GM12878 (cell line): Measurements from ENCODE around the gene GALNT12. TPM values are rescaled to one million over a fixed set of nuclear protein-coding genes. Genes with fewer than 3 reads are reported as not detected.

ENCODE experiments used
- ATAC-seq: fragments of 200-7000 bp; cut with Tn5 transposase; 3 replicates; pipeline ENCODE4 v1.9.1; 2020; ENCODE audit warnings: mild to moderate bottlenecking, moderate library complexity
- BruUV-seq: library from RNA; stranded (reverse); fragments of 400-500 nt; replicated peaks from 2 replicates; lab custom pipeline; 2021; lab: Mats Ljungman, UMichigan
- CTCF ChIA-PET: fragments of 300-600 bp; sonication (Branson Sonifier 250); formaldehyde crosslinking; extraction: SDS; loops from one replicate; lab custom pipeline; 2021; ENCODE audit warnings: inconsistent platforms; lab: Yijun Ruan, JAX
- POLR2A ChIA-PET: fragments of 350-600 bp; formaldehyde crosslinking; extraction: SDS; loops from one replicate; lab custom pipeline; 2021; ENCODE audit warnings: inconsistent platforms; lab: Charles Lee
- RAD21 ChIA-PET: fragments of 300-600 bp; sonication (Branson Sonifier 250); formaldehyde crosslinking; loops from one replicate; lab custom pipeline; 2023; ENCODE audit warnings: antibody characterized with exemption; ENCODE audit not compliant: unreplicated experiment; lab: Charles Lee
- SMC1A ChIA-PET: fragments of 300-600 bp; sonication (Branson Sonifier 250); formaldehyde crosslinking; loops from one replicate; lab custom pipeline; 2023; ENCODE audit not compliant: unreplicated experiment, uncharacterized antibody; lab: Charles Lee
- DNase-seq: peaks from one replicate; pipeline ENCODE4 v3.0.0-alpha.2; 2011; ENCODE audit warnings: low read depth, low spot score
- FAIRE-seq: peaks from 3 replicates; lab custom pipeline; 2011; peaks lifted over from hg19 to GRCh38; lab: Jason Lieb, UNC
- H2AFZ ChIP-seq: 2 replicates; pipeline ENCODE4 v1.6.0; 2011; ENCODE audit warnings: low read depth, low read length, control low read depth; ENCODE audit not compliant: control insufficient read depth
- H3K27ac ChIP-seq: 2 replicates; pipeline ENCODE4 v1.5.1; 2011; ENCODE audit warnings: control low read depth; ENCODE audit not compliant: control insufficient read depth, insufficient read depth
- H3K27me3 ChIP-seq, 2 experiments: replicated peaks in 1 of 2; 2 replicates each; pipeline versions ENCODE4 v1.6.0 to v1.6.1; 2011; ENCODE audit warnings: low read length in 1 of 2; ENCODE audit not compliant: control insufficient read depth in 2 of 2, insufficient read depth in 2 of 2
- H3K36me3 ChIP-seq, 2 experiments: 2 replicates each; pipeline ENCODE4 v1.5.1; 2011; ENCODE audit warnings: low read length in 1 of 2; ENCODE audit not compliant: control insufficient read depth in 2 of 2, insufficient read depth in 2 of 2
- H3K4me1 ChIP-seq: 2 replicates; pipeline ENCODE4 v1.6.1; 2011; ENCODE audit warnings: mild to moderate bottlenecking, low read length, moderate library complexity, mixed read lengths; ENCODE audit not compliant: control insufficient read depth, insufficient read depth
- H3K4me2 ChIP-seq: 2 replicates; pipeline ENCODE4 v1.6.0; 2011; ENCODE audit warnings: control low read depth; ENCODE audit not compliant: control insufficient read depth, insufficient read depth
- H3K4me3 ChIP-seq: fragments of 200-600 bp; sonication (generic); 2 replicates; pipeline ENCODE4 v1.5.1; 2016
- H3K79me2 ChIP-seq: 2 replicates; pipeline ENCODE4 v1.6.0; 2011; ENCODE audit warnings: low read length; ENCODE audit not compliant: control insufficient read depth, insufficient read depth
- H3K9ac ChIP-seq: 2 replicates; pipeline ENCODE4 v1.8.0; 2011; ENCODE audit warnings: low read length, control low read depth, mixed read lengths; ENCODE audit not compliant: control insufficient read depth, insufficient read depth
- H3K9me3 ChIP-seq: replicated peaks from 3 replicates; pipeline ENCODE4 v1.5.1; 2011; ENCODE audit warnings: mild to moderate bottlenecking, low read length; ENCODE audit not compliant: control insufficient read depth, insufficient read depth
- H4K20me1 ChIP-seq: 2 replicates; pipeline ENCODE4 v1.6.0; 2011; ENCODE audit not compliant: control insufficient read depth, insufficient read depth
- BRCA1 ChIP-seq: IDR thresholded peaks from 2 replicates; pipeline ENCODE4 v1.6.1; 2011; ENCODE audit warnings: low read depth, low read length, improper control_type of control experiment
- FOXK2 ChIP-seq: fragments of 450-650 bp; IDR thresholded peaks from 2 replicates; pipeline ENCODE4 v1.6.1; 2017; ENCODE audit warnings: mild to moderate bottlenecking, moderate library complexity
- GATAD2B ChIP-seq: fragments of 450-650 bp; conservative IDR thresholded peaks from 2 replicates; pipeline ENCODE4 v1.6.1; 2017; ENCODE audit warnings: low read depth, mild to moderate bottlenecking, moderate library complexity
- KAT2A ChIP-seq: conservative IDR thresholded peaks from 2 replicates; pipeline ENCODE4 v1.6.1; 2011; ENCODE audit warnings: low read depth, low read length; ENCODE audit not compliant: control insufficient read depth
- MTA3 ChIP-seq: IDR thresholded peaks from 2 replicates; pipeline ENCODE4 v1.6.1; 2012; ENCODE audit warnings: low read length, inconsistent platforms, borderline replicate concordance
- MYB ChIP-seq: fragments of 150-350 bp; IDR thresholded peaks from 2 replicates; pipeline ENCODE4 v1.6.1; 2014; ENCODE audit warnings: mild to moderate bottlenecking, low read depth, low read length, borderline replicate concordance
- PML ChIP-seq: IDR thresholded peaks from 2 replicates; pipeline ENCODE4 v1.6.1; 2012; ENCODE audit warnings: low read length, inconsistent platforms
- RAD21 ChIP-seq: IDR thresholded peaks from 2 replicates; pipeline ENCODE4 v1.6.1; 2011; ENCODE audit warnings: mild to moderate bottlenecking, low read depth, low read length, moderate library complexity; ENCODE audit not compliant: insufficient read depth
- SIX5 ChIP-seq: IDR thresholded peaks from 2 replicates; pipeline ENCODE4 v1.6.1; 2011; ENCODE audit warnings: mild to moderate bottlenecking, low read depth, low read length, moderate library complexity; ENCODE audit not compliant: severe bottlenecking
- SP1 ChIP-seq: IDR thresholded peaks from one replicate; pipeline ENCODE4 v1.6.1; 2011; ENCODE audit warnings: low read depth, low read length
- SUPT20H ChIP-seq: IDR thresholded peaks from 2 replicates; pipeline ENCODE4 v1.6.1; 2011; ENCODE audit warnings: low read depth, mild to moderate bottlenecking, low read length, moderate library complexity, borderline replicate concordance; ENCODE audit not compliant: control insufficient read depth
- TCF7 ChIP-seq: IDR thresholded peaks from 2 replicates; pipeline ENCODE4 v1.6.1; 2014; ENCODE audit warnings: antibody characterized with exemption, borderline replicate concordance
- ZNF217 ChIP-seq: fragments of 450-650 bp; IDR thresholded peaks from 2 replicates; pipeline ENCODE4 v1.6.1; 2017; ENCODE audit warnings: antibody characterized with exemption, mild to moderate bottlenecking
- ZNF274 ChIP-seq: IDR thresholded peaks from one replicate; pipeline ENCODE4 v1.8.0; 2011; ENCODE audit not compliant: insufficient read length, insufficient read depth
- ZNF384 ChIP-seq: IDR thresholded peaks from 2 replicates; pipeline ENCODE4 v1.6.1; 2012; ENCODE audit warnings: low read depth, mild to moderate bottlenecking, low read length, improper control_type of control experiment, borderline replicate concordance
- WGBS: methylation state at CpG from one replicate; pipeline ENCODE4 v1.1.6; 2016; ENCODE audit warnings: low lambda C conversion rate; ENCODE audit not compliant: insufficient replicate concordance, insufficient coverage; ENCODE audit errors: missing lambda C conversion rate; 5-methylcytosine and 5-hydroxymethylcytosine counted together
- in situ Hi-C: fragments of 300-500 bp; cut with MboI; formaldehyde crosslinking; loops from 9 replicates; pipeline ENCODE4 v1.14.3; 2018; ENCODE audit warnings: mixed read lengths
- intact Hi-C: fragments of 100-400 bp; cut with micrococcal nuclease; formaldehyde crosslinking; loops from one replicate; pipeline ENCODE4 v1.14.2; 2022; ENCODE audit not compliant: unreplicated experiment
- polyA plus RNA-seq, 11 experiments: library from polyadenylated mRNA; depleted of rRNA in 4 of 11; unstranded in 6 of 11; stranded (reverse) in 5 of 11; fragments of >200 nt; fragmentation: Nextera tagmentation in 4 of 11; fragmentation: Illumina TruSeq in 1 of 11; extraction: Ambion mirVana in 4 of 11; extraction: Trizol in 1 of 11; gene quantifications; 1 replicate in 1 of 11; 2 replicates in 10 of 11; pipeline versions ENCODE4 v1.2.1 to v1.2.3, GENCODE V29; 2011 to 2016; ENCODE audit warnings: inconsistent platforms in 2 of 11, missing spikeins in 2 of 11, low read depth in 1 of 11
- total RNA-seq, 4 experiments: library from RNA; depleted of rRNA in 3 of 4; stranded (reverse); fragments of >200 nt in 3 of 4; fragmentation: Illumina TruSeq in 1 of 4; extraction: Trizol in 1 of 4; gene quantifications; 2 replicates each; pipeline versions ENCODE4 v1.2.1 to v1.2.3, GENCODE V29; 2013 to 2021
- TF ChIP-seq, protein P1 (sequence below), 3 experiments: IDR thresholded peaks in 2 of 3; conservative IDR thresholded peaks in 1 of 3; 2 replicates each; pipeline ENCODE4 v1.5.1; 2011; ENCODE audit warnings: low read depth in 3 of 3, low read length in 3 of 3, mild to moderate bottlenecking in 3 of 3, control low read depth in 2 of 3, moderate library complexity in 2 of 3, inconsistent platforms in 1 of 3, mixed read lengths in 1 of 3; ENCODE audit not compliant: control insufficient read depth in 2 of 3, insufficient read depth in 1 of 3; ENCODE audit errors: extremely low read depth in 1 of 3

GALNT12 gene
- total and polyA plus RNA-seq, 10 of the 15 experiments (the other 5 are each of a cell fraction or from before 2014, with no cell fraction given) = 0.13 to 5.3 (median 3.2) TPM

- Histone ChIP-seq H3K27me3 (no peaks in the 10 kb centered on the region; a peak in 1 of 4 replicates), H2AFZ (no peak overlapping the region), H3K4me2 (no peak overlapping the region), H3K4me3 (no peak overlapping the region), H3K36me3 (no peaks in the 10 kb centered on the region), H4K20me1 (no peaks in the 10 kb centered on the region), H3K79me2 (no peaks in the 10 kb centered on the region), H3K9ac (no peak overlapping the region), H3K27ac (no peak overlapping the region), H3K9me3 (no peaks in the 10 kb centered on the region), H3K4me1 (no peaks in the 10 kb centered on the region)
- intact Hi-C loops = no loop called here
- FAIRE-seq (no peak), ATAC-seq (no peak), DNase-seq (no peak)
- in situ Hi-C loops = no loop called here
- 53% methylated on average over 5 of the region's 5 CpGs for WGBS
- ChIA-PET POLR2A (no interaction called here), SMC1A (no interaction called here), CTCF (no interaction called here), RAD21 (no interaction called here)
- TF ChIP-seq FOXK2 (no peak), SIX5 (no peak), BRCA1 (no peak)
- BruUV-seq = no TSS peak
Measured at GRCh38 chr9:98829766-98830165, 22.3 kb downstream of the GALNT12 start.

DNA sequence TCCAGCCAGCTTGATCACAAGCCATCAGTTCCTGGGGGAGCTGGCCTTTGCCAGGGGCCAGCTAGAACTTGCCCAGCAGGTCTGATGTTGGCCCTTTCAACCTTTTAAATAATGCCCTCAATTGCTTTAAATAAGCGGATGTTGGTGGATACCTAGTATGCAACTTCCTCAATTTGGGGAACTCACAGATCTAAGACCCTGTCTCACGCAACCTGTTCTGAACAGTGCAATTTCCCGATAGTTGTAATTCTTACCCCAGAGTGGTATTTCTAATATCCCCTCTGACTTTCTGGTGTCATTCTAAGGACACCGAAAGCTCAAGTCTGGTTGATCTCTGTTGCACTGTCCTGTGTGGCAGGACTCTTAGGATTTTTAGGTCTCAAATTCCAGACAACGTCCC lies 23.1 kb downstream of the GALNT12 start:
- Histone ChIP-seq H3K27me3 (no peaks in the 10 kb centered on the region; a peak in 1 of 4 replicates), H3K79me2 (no peaks in the 10 kb centered on the region), H3K4me2 (no peak overlapping the region), H2AFZ (no peak overlapping the region), H3K27ac (no peak overlapping the region), H3K4me3 (no peak overlapping the region), H3K36me3 (no peaks in the 10 kb centered on the region), H3K9ac (no peak overlapping the region), H4K20me1 (no peaks in the 10 kb centered on the region), H3K4me1 (no peaks in the 10 kb centered on the region)
- WGBS = 64% methylated on average over 5 of the region's 5 CpGs
- ChIA-PET SMC1A (no interaction called here), RAD21 (no interaction called here), CTCF (interaction anchor here (0.6 kb wide), 1 partner anchor 18 kb away, joined by 3 read pairs; no protein-coding TSS in a partner anchor)
- FAIRE-seq (no peak), ATAC-seq (no peak), DNase-seq (no peak)
- no TSS peak for BruUV-seq
- intact Hi-C loops = no loop called here
- in situ Hi-C loops = no loop called here
- TF ChIP-seq GATAD2B = no peak
- TF ChIP-seq MTA3 = no peak
- TF ChIP-seq RAD21 = no peak
- no peak for TF ChIP-seq ZNF274
- TF ChIP-seq SP1 = no peak
- no peak for TF ChIP-seq MYB
- TF ChIP-seq SUPT20H = no peak
- TF ChIP-seq, protein P1, sequence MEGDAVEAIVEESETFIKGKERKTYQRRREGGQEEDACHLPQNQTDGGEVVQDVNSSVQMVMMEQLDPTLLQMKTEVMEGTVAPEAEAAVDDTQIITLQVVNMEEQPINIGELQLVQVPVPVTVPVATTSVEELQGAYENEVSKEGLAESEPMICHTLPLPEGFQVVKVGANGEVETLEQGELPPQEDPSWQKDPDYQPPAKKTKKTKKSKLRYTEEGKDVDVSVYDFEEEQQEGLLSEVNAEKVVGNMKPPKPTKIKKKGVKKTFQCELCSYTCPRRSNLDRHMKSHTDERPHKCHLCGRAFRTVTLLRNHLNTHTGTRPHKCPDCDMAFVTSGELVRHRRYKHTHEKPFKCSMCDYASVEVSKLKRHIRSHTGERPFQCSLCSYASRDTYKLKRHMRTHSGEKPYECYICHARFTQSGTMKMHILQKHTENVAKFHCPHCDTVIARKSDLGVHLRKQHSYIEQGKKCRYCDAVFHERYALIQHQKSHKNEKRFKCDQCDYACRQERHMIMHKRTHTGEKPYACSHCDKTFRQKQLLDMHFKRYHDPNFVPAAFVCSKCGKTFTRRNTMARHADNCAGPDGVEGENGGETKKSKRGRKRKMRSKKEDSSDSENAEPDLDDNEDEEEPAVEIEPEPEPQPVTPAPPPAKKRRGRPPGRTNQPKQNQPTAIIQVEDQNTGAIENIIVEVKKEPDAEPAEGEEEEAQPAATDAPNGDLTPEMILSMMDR (IDR thresholded peaks at IDR 0.05 in 2 of 3, conservative IDR thresholded peaks at IDR 0.05 in 1 of 3; ENCODE audit: control insufficient read depth in 2 of 3, extremely low read depth in 1 of 3, insufficient read depth in 1 of 3, low read depth in 3 of 3, low read length in 3 of 3) = no peak
- no peak for TF ChIP-seq PML
- TF ChIP-seq TCF7 = no peak
- no peak for TF ChIP-seq ZNF217
- no peak for TF ChIP-seq KAT2A
- no peak for TF ChIP-seq ZNF384
- TF ChIP-seq, all 136 proteins: peak for 0
- no peaks in the 10 kb centered on the region for H3K9me3 ChIP-seq
- POLR2A ChIA-PET = no interaction called here
